NCI-H146 treated with DMSO at 0.1 percent for 48 hours (cell line): ENCODE results near the gene CMYA5.
"Not testable (repeated sequence)": the region's sequence is repeated elsewhere in the genome, so short reads cannot be mapped to it uniquely, and the experiment has no call there.

Experiments used
- DNase-seq: peaks from one replicate; lab custom pipeline; 2025; ENCODE audit not compliant: unreplicated experiment; lab: John Stamatoyannopoulos, UW

The CMYA5 gene

GRCh38 chr5:79746642-79747569 is 57.3 kb downstream of the CMYA5 start:
- DNase-seq: no peak

DNA sequence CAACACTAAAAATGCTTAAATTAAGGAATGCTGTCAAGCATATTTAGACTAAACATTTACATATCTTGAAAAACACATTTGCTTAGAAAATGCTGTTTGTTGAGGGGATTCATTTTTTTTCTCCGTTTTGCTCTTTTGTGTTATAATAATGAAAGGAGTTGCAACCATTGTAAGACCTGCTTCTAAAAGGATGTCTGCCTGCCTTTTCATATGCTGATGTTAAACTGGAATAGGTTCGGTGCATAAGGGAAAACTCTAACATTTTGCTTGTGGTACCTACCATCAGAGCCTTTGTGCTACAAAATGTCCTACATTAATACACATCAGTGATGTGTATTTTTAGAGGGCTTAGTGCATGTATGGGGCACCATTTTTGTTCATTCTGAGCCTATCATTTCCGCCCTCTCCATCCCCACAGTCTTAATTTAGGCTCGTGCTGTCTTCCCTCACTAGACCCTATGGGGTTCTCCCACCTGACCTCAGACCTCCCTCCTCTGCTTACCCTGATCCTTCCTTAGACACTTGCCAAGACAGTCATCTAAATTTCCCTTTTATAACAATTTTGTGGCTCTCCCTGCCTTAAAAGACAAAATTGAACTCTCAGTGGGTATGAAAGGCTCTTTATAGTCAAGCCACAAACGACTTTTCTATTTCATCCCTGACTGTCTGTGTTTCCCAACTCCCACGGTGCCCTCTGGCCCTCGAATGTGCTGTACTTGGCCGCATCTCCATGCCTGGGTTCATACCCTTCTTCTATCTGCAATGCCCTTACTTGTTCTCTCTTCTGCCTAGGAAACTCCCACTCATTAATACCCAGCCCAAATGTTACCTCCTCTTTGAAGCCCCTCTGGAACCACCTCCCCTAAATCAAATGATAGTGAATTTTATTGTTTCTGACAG is 61.2 kb downstream of the CMYA5 start:
- no peak for DNase-seq

DNA sequence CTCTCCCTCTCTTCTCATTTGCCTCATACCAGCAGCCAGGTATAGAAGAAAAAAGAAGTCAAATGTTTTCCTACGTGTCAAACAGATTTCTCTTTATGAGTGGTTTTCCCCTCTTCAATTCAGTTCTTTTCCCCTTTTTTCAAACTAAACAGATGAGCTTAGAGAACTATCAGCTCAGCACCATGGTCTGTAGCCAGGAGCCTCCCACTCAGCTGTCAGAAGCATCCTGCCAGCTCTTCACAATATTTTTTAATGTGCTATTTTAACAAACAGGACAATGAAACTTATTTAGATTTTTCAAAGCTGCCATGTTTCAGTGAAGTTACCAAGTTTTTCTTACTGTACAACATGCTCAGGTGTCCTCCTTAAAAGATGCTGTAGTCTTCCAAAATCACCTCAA is 63.5 kb downstream of the CMYA5 start:
- DNase-seq: no peak

- no peak for DNase-seq
Observed at GRCh38 chr5:79753877-79754645, 64.4 kb downstream of the CMYA5 start.

DNA sequence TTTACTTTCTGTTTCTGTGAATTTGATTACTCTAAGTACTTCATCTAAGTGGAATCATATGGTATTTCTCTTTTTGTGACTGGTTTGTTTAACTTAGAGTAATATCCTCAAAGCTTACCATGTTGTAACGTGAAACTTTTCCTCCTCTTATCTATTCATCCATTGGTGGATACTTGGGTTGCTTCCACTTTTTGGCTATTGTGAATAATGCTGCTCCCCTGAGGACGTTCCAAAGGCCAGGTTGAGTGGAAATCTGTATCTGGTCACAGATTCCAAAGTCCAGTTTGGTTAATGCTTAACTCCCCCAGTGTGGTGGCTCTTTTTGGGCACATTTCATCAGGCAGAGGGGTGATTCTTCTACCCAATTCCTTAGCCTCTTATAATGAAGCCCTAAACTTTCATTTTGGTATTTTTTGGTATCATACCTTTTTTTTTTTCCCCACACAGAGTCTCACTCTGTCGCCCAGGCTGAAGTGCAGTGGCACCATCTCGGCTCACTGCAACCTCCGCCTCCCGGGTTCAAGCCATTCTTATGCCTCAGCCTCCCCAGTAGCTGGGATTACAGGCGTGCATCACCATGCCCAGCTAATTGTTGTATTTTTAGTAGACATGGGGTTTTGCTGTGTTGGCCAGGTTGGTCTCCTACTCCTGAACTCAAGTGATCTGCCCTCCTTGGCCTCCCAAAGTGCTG is 65.4 kb downstream of the CMYA5 start:
- DNase-seq: no peak

DNA sequence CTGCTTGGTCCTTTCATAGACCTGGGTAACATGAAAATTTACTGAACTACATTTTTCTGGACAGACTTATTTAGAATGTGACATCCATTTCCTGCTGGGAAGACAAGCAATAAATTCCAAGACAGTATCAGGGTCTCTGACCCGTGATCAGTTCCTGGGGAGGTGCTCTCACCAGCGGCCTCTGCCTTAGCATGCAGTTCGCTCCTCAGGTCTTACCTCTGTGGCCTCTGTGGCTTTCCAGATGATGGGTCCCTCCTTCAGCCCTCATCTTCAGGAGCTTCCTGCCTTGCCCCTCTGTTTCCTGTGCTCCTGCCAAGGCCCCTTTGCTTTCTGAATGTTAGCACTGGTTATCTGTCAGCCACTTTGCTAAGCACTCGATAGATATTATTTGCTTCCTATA is 66.4 kb downstream of the CMYA5 start:
- no peak for DNase-seq

DNA sequence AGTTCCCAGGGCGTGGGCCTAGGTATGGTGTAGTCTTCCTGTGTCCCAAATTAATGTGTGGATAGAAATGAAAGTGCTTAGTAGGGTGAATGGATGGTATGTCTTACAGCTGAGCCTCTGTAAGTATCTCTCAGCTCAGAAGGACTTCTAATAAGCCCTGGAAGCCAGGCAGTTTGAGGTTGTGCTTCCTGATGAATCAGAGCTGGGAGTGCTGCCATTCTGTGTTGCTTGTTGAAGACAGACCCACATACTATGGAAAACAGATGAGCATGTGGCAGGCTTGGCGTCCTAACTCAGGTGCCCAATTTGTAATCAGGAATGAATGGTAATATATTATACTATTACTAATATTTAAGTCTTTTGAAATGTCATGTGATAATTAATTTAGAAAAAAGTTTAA is 69.8 kb downstream of the CMYA5 start:
- DNase-seq: no peak

- no peak for DNase-seq
Observed at GRCh38 chr5:79759848-79760247, 70.2 kb downstream of the CMYA5 start.

DNA sequence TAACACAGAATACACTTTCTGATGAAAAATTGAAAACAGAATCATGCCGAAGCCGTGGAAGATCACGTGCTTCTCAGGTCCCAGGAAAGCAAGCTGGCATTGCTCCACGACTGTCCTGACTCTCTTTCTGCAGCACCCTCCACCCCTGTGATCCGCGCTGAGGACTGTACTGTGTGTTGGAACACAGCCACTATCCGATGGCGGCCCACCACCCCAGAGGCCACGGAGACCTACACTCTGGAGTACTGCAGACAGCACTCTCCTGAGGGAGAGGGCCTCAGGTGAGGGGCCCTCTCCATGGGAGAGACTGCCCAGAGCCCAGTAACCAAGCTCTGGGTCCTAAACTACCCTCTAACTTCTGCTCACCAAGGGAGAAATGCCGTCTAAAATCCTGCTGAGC is 73.3 kb downstream of the CMYA5 start:
- no peak for DNase-seq

DNA sequence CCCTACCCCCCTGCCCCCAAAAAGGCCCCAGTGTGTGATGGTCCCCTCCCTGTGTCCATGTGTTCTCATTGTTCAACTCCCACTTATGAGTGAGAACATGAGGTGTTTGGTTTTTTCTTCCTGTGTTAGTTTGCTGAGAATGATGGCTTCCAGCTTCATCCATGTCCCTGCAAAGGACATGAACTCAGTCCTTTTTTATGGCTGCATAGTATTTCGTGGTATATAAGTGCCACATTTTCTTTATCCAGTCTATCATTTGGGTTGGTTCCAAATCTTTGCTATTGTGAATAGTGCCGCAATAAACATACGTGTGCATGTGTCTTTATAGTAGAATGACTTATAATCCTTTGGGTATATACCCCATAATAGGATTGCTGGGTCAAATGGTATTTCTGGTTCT is 74.5 kb downstream of the CMYA5 start:
- DNase-seq: not testable (repeated sequence)

DNA sequence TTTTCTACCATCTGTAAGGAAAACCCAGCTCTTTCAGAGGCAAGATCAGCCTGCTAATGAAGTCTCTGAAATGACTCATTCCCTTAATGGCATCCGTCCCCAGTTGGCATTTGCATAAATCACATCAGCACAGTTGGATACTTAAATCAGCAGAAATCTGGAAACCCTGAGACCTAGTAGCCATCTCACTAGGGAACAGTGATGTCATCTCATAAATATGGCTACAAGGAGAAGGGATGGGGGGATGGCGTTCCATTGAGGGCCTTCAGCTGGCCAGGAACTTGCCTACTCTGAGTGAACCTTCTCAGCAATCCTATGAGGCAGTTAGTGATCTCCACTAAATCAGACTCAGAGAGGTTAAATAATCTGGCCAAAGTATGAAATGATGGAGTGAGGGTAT is 81.8 kb downstream of the CMYA5 start:
- DNase-seq: no peak

DNA sequence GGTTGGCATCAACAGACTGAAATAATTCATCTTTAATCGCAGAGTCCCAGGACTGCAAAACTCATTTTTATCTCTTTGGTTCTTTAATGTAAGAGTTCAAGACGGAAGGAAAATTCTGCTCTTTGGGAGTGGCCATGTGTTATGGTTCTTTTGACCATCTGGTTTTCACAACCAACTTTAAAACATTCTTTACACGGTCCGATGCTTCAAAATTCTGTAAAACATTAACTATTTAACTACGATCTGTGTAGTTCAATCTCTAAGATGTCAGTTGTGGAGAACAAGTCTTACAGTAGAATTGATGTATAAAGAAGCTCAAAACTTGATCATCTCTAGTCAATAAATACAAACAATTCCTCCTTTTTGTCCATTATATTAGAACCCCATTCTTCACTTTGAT is 83.0 kb downstream of the CMYA5 start:
- DNase-seq: no peak

GRCh38 chr5:79773612-79774011 is 84.0 kb downstream of the CMYA5 start:
- DNase-seq: no peak

GRCh38 chr5:79774171-79774854 is 84.7 kb downstream of the CMYA5 start:
- peak; percentile 11 for DNase-seq

GRCh38 chr5:79774855-79775237 is 85.2 kb downstream of the CMYA5 start:
- no peak for DNase-seq

DNA sequence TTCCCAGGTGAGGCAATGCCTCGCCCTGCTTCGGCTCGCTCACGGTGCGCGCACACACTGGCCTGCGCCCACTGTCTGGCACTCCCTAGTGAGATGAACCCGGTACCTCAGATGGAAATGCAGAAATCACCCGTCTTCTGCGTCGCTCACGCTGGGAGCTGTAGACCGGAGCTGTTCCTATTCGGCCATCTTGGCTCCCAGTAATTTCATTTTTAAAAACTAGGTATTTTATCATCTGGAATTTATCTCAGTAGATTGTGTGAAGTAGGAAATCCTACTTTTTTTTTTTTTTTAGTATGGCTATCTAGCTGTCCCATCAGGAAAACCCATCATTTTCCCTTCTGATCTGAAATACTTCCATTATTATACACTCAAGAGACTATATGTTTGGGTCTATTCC is 95.1 kb downstream of the CMYA5 start:
- DNase-seq: peak; percentile 12

GRCh38 chr5:79785983-79786382 is 96.3 kb downstream of the CMYA5 start:
- DNase-seq: no peak

DNA sequence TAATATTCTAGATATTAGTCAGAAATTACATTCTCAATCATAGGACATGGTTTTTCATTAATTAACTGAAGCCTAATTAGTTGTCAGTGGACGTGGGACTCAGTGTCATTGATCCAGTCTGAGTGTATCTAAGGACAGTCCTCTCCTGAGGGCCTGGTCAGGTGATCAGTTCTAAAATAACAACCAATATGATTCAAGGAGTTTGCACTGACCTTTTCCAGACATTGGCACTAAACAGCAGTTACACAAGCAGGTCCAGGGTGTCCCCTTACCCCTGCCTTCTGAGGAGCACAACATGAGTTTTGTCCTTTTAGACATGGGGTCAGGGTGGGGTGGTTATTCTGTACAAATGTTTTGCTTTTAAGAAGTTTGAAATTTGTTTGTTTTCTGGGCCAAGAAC is 97.8 kb downstream of the CMYA5 start:
- no peak for DNase-seq

GRCh38 chr5:79791843-79792242 is 102.2 kb downstream of the CMYA5 start:
- DNase-seq: no peak

DNA sequence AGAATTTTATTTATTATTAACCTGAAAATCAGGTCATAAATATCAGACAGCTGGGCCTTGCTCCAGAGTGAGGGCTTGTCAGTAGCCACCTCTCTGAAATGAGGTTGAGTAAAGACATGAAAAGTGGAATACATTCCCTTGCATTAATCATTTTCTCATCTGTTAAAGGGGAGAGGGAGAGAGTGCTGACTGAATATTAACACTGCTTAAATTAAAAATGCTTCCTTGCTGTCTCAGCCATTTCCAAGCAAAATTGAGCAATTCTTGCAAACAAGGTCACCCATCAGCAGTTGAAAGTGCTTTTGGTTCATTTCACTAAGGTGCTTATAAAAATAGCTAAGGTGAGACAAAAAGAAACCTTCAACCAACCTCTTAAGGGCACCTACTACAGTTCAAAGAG is 102.8 kb downstream of the CMYA5 start:
- DNase-seq: no peak
